Measurements from ENCODE around the gene RHOJ.

DNA sequence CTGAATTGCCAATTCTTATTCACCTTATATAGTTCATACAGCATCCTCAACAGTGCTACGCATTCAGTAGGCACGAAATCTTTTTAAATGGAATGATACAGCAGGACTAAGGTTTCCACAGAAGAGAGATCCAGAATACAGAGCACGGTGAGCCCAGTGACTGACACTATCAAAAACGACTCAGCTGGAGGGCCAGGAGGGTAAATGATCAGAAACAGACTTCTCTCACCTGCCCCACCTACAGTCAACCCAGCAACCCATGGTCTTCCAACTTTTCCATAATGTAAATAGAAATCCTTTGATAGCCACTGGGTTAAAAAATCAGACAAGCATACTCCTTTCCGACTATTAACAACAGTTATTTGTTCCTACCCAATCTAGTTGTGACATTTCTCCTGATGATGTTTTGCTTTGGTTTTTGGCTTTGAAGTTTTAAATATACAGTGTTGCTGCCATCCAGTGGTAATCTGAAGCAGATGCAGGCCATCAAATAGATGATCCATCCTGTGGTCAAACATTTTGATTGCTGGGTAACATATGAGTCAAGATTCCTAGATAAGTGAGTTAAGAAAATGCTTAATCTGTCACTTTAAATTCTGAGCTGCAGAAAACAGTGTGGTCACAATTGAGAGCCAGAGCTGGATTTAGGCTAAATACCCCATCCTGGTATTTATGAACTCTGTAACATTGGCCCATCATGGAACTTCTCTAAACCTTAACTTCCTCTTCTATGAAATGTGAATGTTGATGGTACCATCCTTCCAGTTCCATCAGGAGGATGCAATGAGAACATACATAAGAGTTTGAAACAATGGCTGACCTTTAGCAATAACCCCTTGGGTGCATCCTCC, 72.5 kb downstream of the RHOJ start:
- TF ChIP-seq EZH2 (IDR thresholded peaks at IDR 0.05; ENCODE audit: low read depth, unreplicated experiment) (no peak), POLR2AphosphoS5 (IDR thresholded peaks at IDR 0.05; ENCODE audit: low read depth) (no peak), EZH2phosphoT487 (IDR thresholded peaks at IDR 0.05; ENCODE audit: unreplicated experiment) (no peak), ZNF114 (CRISPR knock-in tag; IDR thresholded peaks at IDR 0.05) (no peak)
- TF ChIP-seq, protein P1, sequence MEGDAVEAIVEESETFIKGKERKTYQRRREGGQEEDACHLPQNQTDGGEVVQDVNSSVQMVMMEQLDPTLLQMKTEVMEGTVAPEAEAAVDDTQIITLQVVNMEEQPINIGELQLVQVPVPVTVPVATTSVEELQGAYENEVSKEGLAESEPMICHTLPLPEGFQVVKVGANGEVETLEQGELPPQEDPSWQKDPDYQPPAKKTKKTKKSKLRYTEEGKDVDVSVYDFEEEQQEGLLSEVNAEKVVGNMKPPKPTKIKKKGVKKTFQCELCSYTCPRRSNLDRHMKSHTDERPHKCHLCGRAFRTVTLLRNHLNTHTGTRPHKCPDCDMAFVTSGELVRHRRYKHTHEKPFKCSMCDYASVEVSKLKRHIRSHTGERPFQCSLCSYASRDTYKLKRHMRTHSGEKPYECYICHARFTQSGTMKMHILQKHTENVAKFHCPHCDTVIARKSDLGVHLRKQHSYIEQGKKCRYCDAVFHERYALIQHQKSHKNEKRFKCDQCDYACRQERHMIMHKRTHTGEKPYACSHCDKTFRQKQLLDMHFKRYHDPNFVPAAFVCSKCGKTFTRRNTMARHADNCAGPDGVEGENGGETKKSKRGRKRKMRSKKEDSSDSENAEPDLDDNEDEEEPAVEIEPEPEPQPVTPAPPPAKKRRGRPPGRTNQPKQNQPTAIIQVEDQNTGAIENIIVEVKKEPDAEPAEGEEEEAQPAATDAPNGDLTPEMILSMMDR (conservative IDR thresholded peaks at IDR 0.05; ENCODE audit: low read depth in 2 of 2): peak; percentile 76 to 96
